Measurements from ENCODE around the gene TBC1D22B. TPM values are rescaled to one million over a fixed set of nuclear protein-coding genes. Genes with fewer than 3 reads are reported as not detected.

TBC1D22B gene, protein sequence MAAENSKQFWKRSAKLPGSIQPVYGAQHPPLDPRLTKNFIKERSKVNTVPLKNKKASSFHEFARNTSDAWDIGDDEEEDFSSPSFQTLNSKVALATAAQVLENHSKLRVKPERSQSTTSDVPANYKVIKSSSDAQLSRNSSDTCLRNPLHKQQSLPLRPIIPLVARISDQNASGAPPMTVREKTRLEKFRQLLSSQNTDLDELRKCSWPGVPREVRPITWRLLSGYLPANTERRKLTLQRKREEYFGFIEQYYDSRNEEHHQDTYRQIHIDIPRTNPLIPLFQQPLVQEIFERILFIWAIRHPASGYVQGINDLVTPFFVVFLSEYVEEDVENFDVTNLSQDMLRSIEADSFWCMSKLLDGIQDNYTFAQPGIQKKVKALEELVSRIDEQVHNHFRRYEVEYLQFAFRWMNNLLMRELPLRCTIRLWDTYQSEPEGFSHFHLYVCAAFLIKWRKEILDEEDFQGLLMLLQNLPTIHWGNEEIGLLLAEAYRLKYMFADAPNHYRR
- polyA plus RNA-seq (2011; rRNA removed) (5.7 and 7.3 TPM in 2 replicates), polyA plus RNA-seq (2017; fragmentation: RNase III; extraction: RNeasy Plus Mini Kit Qiagen cat#74134 plus additional on column Dnase treatment) (5.7 to 6.6 TPM (median 6.4 TPM) in 3 replicates), polyA minus RNA-seq (2011; rRNA and poly(A)+ RNA removed) (4.6 and 5.0 TPM in 2 replicates)
- polyA plus RNA-seq (2012; cell fraction: cytosol; rRNA removed), result 3.3 and 4.3 TPM in 2 replicates
- 3.4 and 5.5 TPM in 2 replicates for polyA plus RNA-seq (2012; cell fraction: nucleus; rRNA removed)

DNA sequence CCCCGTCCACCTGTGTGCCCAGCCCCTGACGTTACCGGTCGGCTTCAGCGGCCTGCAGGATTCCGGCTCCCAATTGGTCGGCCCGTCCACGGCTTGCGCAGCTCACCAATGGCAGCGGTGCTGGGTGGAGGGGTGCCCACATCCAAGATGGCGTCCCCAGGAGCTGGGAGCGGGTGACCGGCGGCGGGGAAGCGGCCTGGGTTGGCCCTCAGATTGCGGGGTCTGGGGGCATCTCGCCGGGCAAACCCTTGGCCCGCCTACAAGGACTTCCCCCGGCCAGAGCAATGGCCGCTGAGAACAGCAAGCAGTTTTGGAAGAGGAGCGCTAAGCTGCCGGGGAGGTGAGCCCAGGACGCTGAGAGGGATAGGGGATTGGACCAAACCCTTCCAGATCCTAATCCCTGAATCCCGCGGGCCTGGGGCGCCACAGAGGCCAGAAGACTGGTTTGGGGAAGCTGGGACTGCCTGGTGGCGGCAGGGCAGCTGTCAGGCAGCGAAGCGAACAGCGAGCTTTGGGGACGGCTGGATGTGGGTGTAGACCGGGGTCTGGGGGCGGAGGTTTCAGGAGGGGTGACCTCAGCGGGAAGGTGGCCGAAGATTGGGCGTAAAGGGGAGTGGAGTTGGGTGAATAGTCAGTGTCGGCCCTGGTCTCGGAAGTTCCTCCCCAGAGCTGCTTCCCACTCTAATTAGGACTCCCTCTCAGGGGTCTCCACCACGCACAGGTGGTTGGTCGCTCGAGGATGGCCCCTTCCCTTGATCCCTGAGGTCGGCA, at the start of gene TBC1D22B, which contains the start of gene TMEM217:
TBC1D22B (plus strand) TSS at position 139 of the 771 bp plus-strand sequence; CDS start at position 285, 146 bp downstream.
TMEM217 (minus strand) TSS at position 511 of the 771 bp plus-strand sequence. CDS start 39,114 bp downstream, outside the sequence.
- no peaks in the 10 kb centered on the region for H3K9me3 ChIP-seq
- H3K4me2 ChIP-seq, result peak within 1 kb of the TSS; percentile 83
- CTCF ChIA-PET, result interaction anchor here (0.5 kb wide), 1 partner anchor 238 kb away, joined by 3 read pairs; no protein-coding TSS in a partner anchor
- 0% methylated on average over 22 of the region's 45 CpGs for WGBS (ENCODE audit: missing lambda C conversion rate)
- POLR2A ChIA-PET, result interaction anchor here (0.6 to 1.5 kb wide), 5 partner anchors 12 to 592 kb away, joined by 3 to 10 read pairs (median 4); no protein-coding TSS in a partner anchor
- peaks cover 19% of the 10 kb centered on the region; the same call in 1 of the 3 replicates for H3K4me1 ChIP-seq
- peak; percentile 91 to 98 for DNase-seq (ENCODE audit: low read depth in 1 of 2, low spot score in 1 of 2)
- peak; percentile 100 for ATAC-seq
- FAIRE-seq, result no peak
- H3K4me3 ChIP-seq, result peak within 1 kb of the TSS; percentile 86
- TF ChIP-seq JUN (IDR thresholded peaks at IDR 0.05), result peak in 1 of 2 experiments; percentile 76; a peak in 2 of 5 replicates
- no peak for TF ChIP-seq SMC3 (IDR thresholded peaks at IDR 0.05)
- peak; percentile 80 for TF ChIP-seq KDM5A (IDR thresholded peaks at IDR 0.05)
- 0 out of 2 replicates have a peak, but pooled peaks have one; percentile 28 for TF ChIP-seq RFX5 (IDR thresholded peaks at IDR 0.05)
- TF ChIP-seq, protein P1, sequence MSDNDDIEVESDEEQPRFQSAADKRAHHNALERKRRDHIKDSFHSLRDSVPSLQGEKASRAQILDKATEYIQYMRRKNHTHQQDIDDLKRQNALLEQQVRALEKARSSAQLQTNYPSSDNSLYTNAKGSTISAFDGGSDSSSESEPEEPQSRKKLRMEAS (IDR thresholded peaks at IDR 0.05), result peak; percentile 40; the same call in 1 of the 2 replicates
- peak; percentile 73 for TF ChIP-seq POLR2A (IDR thresholded peaks at IDR 0.05; ENCODE audit: low read length)
- peak; percentile 53; the same call in 1 of the 2 replicates for TF ChIP-seq PHF8 (IDR thresholded peaks at IDR 0.05; ENCODE audit: borderline replicate concordance, low read depth)
- no peak for TF ChIP-seq CHD2 (IDR thresholded peaks at IDR 0.05; ENCODE audit: low read length, partially characterized antibody)
- H3K27ac ChIP-seq, result peak within 1 kb of the TSS; percentile 92 to 96

DNA sequence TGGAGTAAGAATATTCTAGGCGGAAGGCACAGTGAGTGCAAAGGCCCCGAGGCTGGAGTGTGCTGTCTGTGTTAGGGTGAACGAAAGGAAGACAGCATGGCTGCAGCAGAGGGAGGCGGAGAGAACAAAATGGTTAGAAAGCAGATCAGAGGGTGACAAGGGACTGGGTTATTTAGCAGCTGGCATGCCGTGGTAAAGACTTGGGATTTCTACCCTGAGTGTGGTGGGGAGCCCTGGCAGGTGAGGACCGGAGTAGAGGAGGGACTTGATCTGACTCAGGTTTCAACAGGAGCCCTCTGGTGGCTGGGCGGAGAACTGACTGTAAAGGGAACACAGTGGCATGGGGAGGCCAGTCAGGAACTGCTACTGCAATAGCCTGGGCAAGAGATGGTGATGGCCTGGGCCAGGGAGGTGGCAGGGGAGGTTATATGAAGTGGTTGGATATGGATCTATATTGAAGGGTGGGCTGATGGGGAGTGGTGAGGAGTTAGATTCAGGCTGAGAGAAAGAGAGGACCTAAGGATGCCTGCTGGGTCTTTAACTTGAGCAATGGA, 49.6 kb upstream of the TBC1D22B start:
- DNase-seq (ENCODE audit: low read depth in 1 of 2, low spot score in 1 of 2), result peak; percentile 76 to 83
- Histone ChIP-seq H3K9me3 (no peaks in the 10 kb centered on the region), H3K27ac (no peak overlapping the region), H3K4me1 (peaks cover 29% of the 10 kb centered on the region), H3K4me3 (no peak overlapping the region), H3K4me2 (no peak overlapping the region)
- ATAC-seq, result peak; percentile 84 to 91
- FAIRE-seq, result no peak
- WGBS (ENCODE audit: missing lambda C conversion rate), result 54% methylated on average over 7 of the region's 7 CpGs
- TF ChIP-seq, protein P2, sequence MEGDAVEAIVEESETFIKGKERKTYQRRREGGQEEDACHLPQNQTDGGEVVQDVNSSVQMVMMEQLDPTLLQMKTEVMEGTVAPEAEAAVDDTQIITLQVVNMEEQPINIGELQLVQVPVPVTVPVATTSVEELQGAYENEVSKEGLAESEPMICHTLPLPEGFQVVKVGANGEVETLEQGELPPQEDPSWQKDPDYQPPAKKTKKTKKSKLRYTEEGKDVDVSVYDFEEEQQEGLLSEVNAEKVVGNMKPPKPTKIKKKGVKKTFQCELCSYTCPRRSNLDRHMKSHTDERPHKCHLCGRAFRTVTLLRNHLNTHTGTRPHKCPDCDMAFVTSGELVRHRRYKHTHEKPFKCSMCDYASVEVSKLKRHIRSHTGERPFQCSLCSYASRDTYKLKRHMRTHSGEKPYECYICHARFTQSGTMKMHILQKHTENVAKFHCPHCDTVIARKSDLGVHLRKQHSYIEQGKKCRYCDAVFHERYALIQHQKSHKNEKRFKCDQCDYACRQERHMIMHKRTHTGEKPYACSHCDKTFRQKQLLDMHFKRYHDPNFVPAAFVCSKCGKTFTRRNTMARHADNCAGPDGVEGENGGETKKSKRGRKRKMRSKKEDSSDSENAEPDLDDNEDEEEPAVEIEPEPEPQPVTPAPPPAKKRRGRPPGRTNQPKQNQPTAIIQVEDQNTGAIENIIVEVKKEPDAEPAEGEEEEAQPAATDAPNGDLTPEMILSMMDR (IDR thresholded peaks at IDR 0.05), result peak; percentile 63
- TF ChIP-seq SMC3 (IDR thresholded peaks at IDR 0.05), result peak; percentile 80
- TF ChIP-seq HEYL (CRISPR knock-in tag; IDR thresholded peaks at IDR 0.05), result no peak
- peak; percentile 61 to 67 for TF ChIP-seq RAD21 (conservative IDR thresholded peaks at IDR 0.05 in 1 of 2, IDR thresholded peaks at IDR 0.05 in 1 of 2)
- POLR2A ChIA-PET, result interaction anchor here (0.7 kb wide), 1 partner anchor 36 kb away, joined by 3 read pairs; no protein-coding TSS in a partner anchor
- CTCF ChIA-PET, result interaction anchor here (0.8 to 25.6 kb wide), 14 partner anchors 7 to 442 kb away, joined by 3 to 546 read pairs (median 5); partner anchors contain the start of gene PIM1

DNA sequence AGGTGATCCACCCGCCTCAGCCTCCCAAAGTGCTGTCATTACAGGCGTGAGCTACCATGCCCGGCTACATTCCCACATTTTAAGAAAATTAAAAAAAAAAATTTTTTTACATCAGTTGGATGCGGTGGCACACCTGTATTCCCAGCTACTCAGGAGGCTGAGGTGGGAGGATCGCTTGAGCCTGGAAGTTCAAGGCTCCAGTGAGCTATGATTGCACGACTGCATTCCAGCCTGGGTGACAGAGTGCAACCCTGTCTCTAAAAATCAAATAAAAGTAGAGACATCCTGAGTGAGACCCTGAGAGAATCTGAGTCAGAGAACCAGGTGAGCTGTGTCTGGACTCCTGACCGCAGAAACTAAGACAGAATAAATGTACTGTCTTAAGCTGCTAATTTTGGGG, 48.8 kb upstream of the TBC1D22B start:
- POLR2A ChIA-PET, result interaction anchor here (0.7 kb wide), 1 partner anchor 37 kb away, joined by 3 read pairs; no protein-coding TSS in a partner anchor
- FAIRE-seq, result no peak
- no peak overlapping the region for H3K27ac ChIP-seq
- H3K4me1 ChIP-seq, result peaks cover 23% of the 10 kb centered on the region
- no peak overlapping the region for H3K4me2 ChIP-seq
- no peaks in the 10 kb centered on the region for H3K9me3 ChIP-seq
- CTCF ChIA-PET, result interaction anchor here (0.6 to 25.6 kb wide), 17 partner anchors 8 to 442 kb away, joined by 3 to 546 read pairs (median 4); partner anchors contain the start of genes C6orf89 and PIM1
- no peak for DNase-seq (ENCODE audit: low read depth in 1 of 2, low spot score in 1 of 2)
- no peak overlapping the region for H3K4me3 ChIP-seq
- ATAC-seq, result no peak
- 86% methylated on average over 7 of the region's 7 CpGs for WGBS (ENCODE audit: missing lambda C conversion rate)
- TF ChIP-seq TP53 (CRISPR knock-in tag; IDR thresholded peaks at IDR 0.05) (no peak), ZC3H11A (IDR thresholded peaks at IDR 0.05) (no peak), RAD21 (conservative IDR thresholded peaks at IDR 0.05 in 1 of 2, IDR thresholded peaks at IDR 0.05 in 1 of 2) (no peak), HEYL (CRISPR knock-in tag; IDR thresholded peaks at IDR 0.05) (no peak), NFE2L2 (conservative IDR thresholded peaks at IDR 0.05; ENCODE audit: low read length) (no peak), CEBPB (IDR thresholded peaks at IDR 0.05) (no peak), FOSL2 (IDR thresholded peaks at IDR 0.05) (no peak), FOSL2 (CRISPR knock-in tag; IDR thresholded peaks at IDR 0.05) (no peak), HOXB13 (CRISPR knock-in tag; IDR thresholded peaks at IDR 0.05; ENCODE audit: low read depth) (no peak)
- TF ChIP-seq, protein P3, sequence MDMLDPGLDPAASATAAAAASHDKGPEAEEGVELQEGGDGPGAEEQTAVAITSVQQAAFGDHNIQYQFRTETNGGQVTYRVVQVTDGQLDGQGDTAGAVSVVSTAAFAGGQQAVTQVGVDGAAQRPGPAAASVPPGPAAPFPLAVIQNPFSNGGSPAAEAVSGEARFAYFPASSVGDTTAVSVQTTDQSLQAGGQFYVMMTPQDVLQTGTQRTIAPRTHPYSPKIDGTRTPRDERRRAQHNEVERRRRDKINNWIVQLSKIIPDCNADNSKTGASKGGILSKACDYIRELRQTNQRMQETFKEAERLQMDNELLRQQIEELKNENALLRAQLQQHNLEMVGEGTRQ (IDR thresholded peaks at IDR 0.05), result no peak
